Measurements from ENCODE around the gene PEDS1.
"Not testable (repeated sequence)": the region's sequence is repeated elsewhere in the genome, so short reads cannot be mapped to it uniquely, and the experiment has no call there.

Gene PEDS1

DNA sequence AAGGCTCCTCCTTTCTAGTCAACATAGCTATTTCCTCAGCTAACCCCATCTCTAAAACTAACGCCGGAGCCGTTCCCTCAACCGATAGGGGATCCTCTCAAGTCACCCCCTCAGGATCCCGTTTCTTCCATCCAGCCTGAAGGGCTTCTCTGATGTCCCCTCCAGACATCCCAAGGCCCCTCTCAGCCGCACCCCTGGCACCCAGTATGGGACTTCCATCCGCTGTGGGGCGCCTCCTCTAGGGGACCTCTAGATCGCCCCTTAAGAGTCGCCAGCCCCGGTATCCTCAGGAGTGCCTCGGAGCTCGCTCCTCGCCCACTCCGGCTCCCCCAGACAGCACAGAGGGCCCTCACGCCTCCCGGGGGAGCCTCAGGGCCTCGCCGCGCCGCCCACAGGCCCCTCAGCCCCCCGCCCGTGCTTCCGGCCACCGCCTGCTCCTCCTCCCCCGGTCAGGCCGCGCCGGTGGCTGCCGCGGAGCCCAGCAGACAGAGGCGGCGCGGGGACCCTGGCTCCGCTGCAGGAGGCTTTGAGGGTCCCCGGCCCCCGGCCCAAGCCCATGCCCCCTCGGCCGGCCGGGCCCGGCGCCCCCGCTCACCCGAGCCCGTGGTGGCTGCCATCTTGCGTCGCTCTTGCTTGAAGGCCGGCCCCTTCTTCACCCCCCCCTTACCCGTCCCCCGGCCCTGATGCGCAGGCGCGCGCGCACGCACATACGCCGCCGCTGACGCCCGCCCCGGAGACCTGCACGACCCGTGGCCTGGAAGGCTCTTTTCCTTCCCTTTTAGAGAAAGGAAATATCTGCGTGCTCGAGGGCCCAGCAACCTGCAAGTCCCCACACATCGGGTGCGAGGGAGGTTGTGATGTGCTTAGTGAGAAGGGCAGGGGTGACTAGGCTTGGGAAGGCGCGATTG is 40.8 kb downstream of the PEDS1 start, which contains the start of gene UBE2V1:
UBE2V1 (minus strand) TSS at position 639 of the 908 bp plus-strand sequence; CDS start at position 617, 22 bp downstream.
- peak; percentile 76 to 82 for DNase-seq (ENCODE audit: low read depth in 2 of 2)

DNA sequence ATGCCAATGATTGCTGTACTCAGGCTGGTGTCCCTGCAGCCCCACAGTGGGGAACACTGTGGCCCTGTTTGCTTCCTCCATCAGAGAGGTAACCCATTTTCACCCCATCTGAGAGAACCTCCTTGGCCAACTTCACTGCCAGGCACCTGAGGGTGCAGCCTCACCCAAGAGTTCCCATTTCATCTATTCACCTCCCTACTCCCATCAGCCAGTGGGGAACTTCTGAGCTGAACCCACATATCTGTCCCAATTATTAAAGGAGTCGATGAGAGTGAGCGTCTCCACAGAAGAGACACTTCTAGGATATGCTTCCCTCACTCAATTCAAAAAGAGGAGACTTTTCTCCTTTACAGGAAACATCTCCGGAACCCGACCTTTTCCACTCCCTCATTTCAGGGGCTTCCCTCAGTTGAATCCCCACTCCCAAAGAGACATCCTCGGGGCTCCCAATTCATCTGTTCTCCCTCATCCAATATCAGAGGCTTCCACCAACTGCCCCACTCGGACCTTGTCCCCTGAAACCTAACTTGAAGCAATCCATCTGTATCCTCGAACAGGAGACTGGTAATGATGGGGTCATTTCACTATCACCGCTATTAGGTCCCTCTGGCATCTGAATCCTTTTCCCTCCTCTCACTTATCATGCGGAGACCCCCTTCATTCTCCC is 41.6 kb downstream of the PEDS1 start:
- no peak for DNase-seq (ENCODE audit: low read depth in 2 of 2)

DNA sequence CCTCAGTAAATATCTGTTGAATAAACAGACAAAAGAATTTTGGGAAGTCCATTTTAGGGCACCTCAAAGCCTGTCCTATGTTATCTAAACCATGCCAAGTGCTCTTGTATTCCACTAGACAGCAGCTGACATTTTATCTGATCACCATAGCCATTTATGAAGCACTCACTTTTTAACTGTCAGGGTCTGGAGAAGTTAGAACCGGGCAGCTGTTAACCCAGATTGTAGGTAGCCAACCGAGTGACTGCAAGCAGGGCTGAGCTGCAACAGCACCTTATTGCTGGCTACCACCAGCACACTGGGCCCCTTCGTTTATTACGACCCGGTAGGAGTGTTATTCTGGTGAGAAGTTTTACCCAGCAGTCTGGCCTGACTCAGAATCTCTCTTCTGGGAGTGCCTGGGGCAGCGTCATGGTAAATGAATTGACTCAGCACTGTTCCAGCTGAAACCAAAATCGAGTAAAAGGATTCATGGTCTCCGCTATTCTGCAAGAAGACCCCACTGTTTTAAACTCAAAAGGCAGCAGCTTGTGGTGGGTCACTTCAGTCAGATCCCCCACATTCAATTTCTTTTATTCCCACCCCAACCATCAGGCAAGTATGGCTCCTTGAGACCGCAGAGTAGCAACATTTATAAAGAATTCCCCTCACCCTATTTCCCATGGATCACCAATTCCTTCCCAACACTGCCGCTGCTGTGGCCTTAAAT is 42.2 kb downstream of the PEDS1 start:
- DNase-seq (ENCODE audit: low read depth in 2 of 2), result no peak

DNA sequence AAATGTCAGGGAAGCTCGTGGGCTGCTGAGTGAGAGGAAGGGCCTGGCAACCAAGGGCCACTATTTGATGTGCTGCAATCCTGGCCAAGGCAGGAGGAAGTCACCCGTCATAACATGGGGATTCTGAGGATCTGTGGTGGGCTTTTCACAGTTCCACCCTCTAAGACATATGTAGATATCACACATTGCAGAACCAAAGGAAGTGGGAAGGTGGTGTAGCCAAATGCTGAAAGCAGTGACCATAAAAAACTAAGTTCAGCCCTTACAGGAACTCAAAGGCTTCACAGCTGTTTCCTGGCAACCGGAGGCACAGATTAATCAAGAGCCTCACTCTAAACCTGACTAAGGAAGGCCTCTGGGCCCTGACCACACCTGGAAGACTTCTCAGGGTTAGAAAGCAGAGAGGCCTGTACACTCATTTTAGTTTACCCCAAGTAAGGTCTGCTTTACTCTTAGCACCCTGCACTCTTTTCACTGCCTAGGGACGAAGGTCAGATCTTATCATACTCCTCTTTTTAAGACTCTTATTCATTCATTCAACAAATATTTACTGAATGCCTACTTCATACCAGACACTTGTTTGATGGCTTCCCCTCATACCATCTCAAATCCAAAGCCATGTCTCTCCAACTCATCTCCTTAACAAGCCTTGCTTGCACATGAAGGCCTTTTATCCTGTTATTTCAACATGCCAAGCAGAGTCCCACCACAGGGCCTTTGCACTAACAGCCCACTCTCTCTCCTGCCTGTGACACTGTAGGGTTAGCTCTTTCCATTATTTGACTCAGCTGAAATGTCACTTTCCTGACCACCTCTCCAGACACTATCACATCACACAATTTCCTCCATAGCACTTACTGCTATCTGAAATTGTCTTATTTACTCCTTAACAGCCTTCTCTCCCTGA is 43.1 kb downstream of the PEDS1 start:
- DNase-seq (ENCODE audit: low read depth in 2 of 2), result no peak

DNA sequence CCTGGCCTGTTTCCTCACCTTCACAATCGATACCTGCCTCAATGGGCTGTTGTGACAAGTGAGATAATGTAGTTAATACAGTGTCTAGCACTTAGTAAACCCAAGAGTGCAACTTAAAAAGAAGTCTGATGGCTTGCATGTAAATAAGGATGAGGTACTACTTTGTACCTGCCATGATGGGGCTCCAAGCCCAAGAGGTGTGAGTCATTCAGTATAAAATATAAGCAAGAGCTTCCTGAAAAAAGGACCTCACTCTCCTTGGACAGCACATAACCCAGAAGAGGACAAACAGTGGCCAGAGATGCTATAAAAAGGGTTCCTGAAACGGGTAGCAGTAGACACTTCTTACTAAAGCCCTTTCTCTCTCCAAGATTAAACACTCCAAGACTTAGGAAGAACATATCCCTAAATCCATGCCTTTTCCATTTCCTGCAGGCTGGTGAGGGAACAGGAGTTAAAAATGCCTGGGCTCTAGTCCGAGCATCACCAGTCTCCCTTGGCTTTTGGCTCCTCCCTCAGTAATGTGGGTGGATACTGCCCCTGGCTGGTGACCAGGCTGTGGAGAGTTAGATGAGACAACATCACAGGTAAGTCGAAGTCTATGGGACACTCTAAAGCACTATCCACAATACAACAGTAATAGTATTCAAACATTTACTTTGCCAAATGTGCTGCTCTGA is 44.8 kb downstream of the PEDS1 start:
- no peak for DNase-seq (ENCODE audit: low read depth in 2 of 2)

DNA sequence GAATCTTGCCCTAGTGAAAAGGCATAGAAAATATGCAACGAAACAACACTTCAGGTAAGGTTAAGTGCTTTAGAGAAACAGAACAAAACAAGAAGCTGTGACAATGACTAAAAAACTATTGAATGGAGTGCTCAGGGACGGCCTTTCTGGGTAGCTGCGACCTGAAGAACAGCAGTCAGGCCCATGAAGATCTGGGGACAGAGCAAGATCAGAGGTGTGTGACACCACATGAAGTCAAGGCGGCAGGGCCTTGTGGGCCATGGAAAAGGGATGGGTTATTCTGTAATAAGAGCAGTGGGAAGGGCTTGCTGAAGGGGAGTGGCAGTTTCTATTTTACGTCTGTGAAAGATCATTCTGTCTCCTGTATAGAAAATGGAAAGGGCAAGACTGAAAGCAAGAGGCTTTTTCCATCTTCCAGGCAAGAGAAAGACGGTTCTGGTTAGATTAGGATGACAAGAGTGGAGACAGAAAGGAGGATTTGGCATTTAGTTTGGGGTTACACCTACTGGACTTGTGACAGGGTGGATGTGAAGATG is 45.7 kb downstream of the PEDS1 start:
- no peak for DNase-seq (ENCODE audit: low read depth in 2 of 2)

DNA sequence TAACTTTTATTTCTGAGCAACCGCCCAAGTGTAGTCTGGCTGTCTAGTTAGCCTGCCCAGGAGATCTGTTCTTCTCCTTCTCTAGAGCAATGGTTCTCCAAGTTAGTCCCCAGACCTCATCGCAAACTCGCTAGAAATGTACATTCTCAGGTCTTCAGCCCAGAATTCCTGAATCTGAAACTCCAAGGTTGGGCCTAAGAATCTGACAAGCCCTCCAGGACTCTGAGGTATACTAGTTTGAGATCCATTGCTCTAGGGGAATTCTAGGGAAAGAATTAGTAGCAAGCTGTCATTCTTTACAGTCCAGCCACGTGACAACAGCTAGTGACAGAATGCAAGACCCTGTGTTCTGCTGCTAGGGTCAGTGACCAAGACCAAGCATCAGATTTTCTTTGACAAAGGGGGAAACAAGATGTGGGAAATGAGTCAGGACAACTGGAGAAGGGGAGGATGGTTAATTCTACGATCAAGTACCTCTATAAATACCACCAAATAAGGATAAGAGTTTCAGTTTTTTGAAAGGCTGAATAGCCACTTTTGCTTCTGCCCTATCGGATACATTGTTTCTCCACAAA is 46.4 kb downstream of the PEDS1 start:
- DNase-seq (ENCODE audit: low read depth in 2 of 2), result no peak

DNA sequence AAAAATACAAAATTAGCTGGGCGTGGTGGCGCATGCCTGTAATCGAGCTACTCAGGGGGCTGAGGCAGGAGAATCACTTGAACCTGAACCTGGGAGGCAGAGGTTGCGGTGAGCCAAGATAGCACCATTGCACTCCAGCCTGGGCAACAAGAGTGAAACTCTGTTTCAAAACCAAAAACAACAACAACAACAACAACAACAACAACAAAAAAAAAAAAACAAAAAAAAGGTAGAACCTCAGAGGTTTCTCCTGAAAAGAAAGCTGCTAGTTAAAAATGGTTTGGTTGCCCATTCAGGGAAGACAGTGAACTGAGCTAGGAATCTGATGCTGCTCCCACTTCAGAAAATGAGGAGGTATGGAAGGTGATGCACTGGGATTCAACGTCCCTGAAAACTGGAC is 46.9 kb downstream of the PEDS1 start:
- DNase-seq (ENCODE audit: low read depth in 2 of 2), result not testable (repeated sequence)

All from stimulated activated CD8-positive, alpha-beta memory T cell treated with anti-CD3 and anti-CD28 coated beads, Interleukin-2, amount 100 ng/mL, for 1 hour (primary cell).